ENCODE measurements around the gene BDKRB2. TPM values are rescaled to one million over a fixed set of nuclear protein-coding genes. Genes with fewer than 3 reads are reported as not detected.

Gene BDKRB2
- total RNA-seq, 1 donor: 105 TPM

- peak; percentile 87 for DNase-seq (ENCODE audit: low read depth)
- H3K4me3 ChIP-seq (ENCODE audit: low read depth, low read length): no peak overlapping the region
- no peak for TF ChIP-seq CTCF (IDR thresholded peaks at IDR 0.05; ENCODE audit: insufficient read depth, low read depth, low read length)
These were observed 37.2 kb upstream of the BDKRB2 start for GRCh38 chr14:96167224-96168148.

- no peak overlapping the region for H3K4me3 ChIP-seq (ENCODE audit: low read depth, low read length)
- TF ChIP-seq CTCF (IDR thresholded peaks at IDR 0.05; ENCODE audit: insufficient read depth, low read depth, low read length): no peak
- DNase-seq (ENCODE audit: low read depth): no peak
These were observed 36.1 kb upstream of the BDKRB2 start for GRCh38 chr14:96168581-96168980.

GRCh38 chr14:96170961-96171592 lies 33.6 kb upstream of the BDKRB2 start:
- no peak for TF ChIP-seq CTCF (IDR thresholded peaks at IDR 0.05; ENCODE audit: insufficient read depth, low read depth, low read length)
- DNase-seq (ENCODE audit: low read depth): no peak
- H3K4me3 ChIP-seq (ENCODE audit: low read depth, low read length): no peak overlapping the region

- no peak overlapping the region for H3K4me3 ChIP-seq (ENCODE audit: low read depth, low read length)
- DNase-seq (ENCODE audit: low read depth): no peak
- no peak for TF ChIP-seq CTCF (IDR thresholded peaks at IDR 0.05; ENCODE audit: insufficient read depth, low read depth, low read length)
These were observed 30.8 kb upstream of the BDKRB2 start for GRCh38 chr14:96173636-96174475.

GRCh38 chr14:96176275-96176674 lies 28.4 kb upstream of the BDKRB2 start:
- TF ChIP-seq CTCF (IDR thresholded peaks at IDR 0.05; ENCODE audit: insufficient read depth, low read depth, low read length): no peak
- DNase-seq (ENCODE audit: low read depth): no peak
- no peak overlapping the region for H3K4me3 ChIP-seq (ENCODE audit: low read depth, low read length)

- H3K4me3 ChIP-seq (ENCODE audit: low read depth, low read length): no peak overlapping the region
- no peak for TF ChIP-seq CTCF (IDR thresholded peaks at IDR 0.05; ENCODE audit: insufficient read depth, low read depth, low read length)
- DNase-seq (ENCODE audit: low read depth): peak; percentile 76
These were observed 27.8 kb upstream of the BDKRB2 start for GRCh38 chr14:96176811-96177211.
